Loucy (cell line): ENCODE measurements around the gene DR1.
A peak's percentile ranks its signal among the peaks of the same experiment; 100 is the strongest.

Source experiments
- H2AFZ ChIP-seq: fragments of 200-600 bp; sonication (generic); 2 replicates; pipeline ENCODE4 v1.6.0; 2016; ENCODE audit warnings: antibody characterized with exemption, mild to moderate bottlenecking, low read length, moderate library complexity
- H3F3A ChIP-seq: fragments of 200-600 bp; 2 replicates; pipeline ENCODE4 v1.6.0; 2016; ENCODE audit warnings: antibody characterized with exemption, low read depth, mild to moderate bottlenecking
- H3K27me3 ChIP-seq: fragments of 200-600 bp; sonication (generic); 2 replicates; pipeline ENCODE4 v1.6.1; 2014; ENCODE audit warnings: low read length, mild to moderate bottlenecking; ENCODE audit not compliant: insufficient read depth, poor library complexity, severe bottlenecking
- H3K36me3 ChIP-seq: fragments of 200-600 bp; sonication (generic); 2 replicates; pipeline ENCODE4 v1.6.1; 2016; ENCODE audit warnings: low read length; ENCODE audit not compliant: insufficient read depth
- H3K4me1 ChIP-seq: fragments of 200-600 bp; sonication (generic); 2 replicates; pipeline ENCODE4 v1.5.1; 2014; ENCODE audit warnings: low read length, mild to moderate bottlenecking; ENCODE audit not compliant: insufficient read depth, poor library complexity, severe bottlenecking
- H3K4me2 ChIP-seq: fragments of 200-600 bp; sonication (generic); 2 replicates; pipeline ENCODE4 v1.6.0; 2014; ENCODE audit warnings: antibody characterized with exemption, low read length, low read depth, mild to moderate bottlenecking; ENCODE audit not compliant: poor library complexity, severe bottlenecking
- H3K4me3 ChIP-seq: fragments of 200-600 bp; sonication (generic); 2 replicates; pipeline ENCODE4 v1.5.1; 2014; ENCODE audit warnings: low read length, mild to moderate bottlenecking, mixed read lengths; ENCODE audit not compliant: poor library complexity, severe bottlenecking
- H3K79me2 ChIP-seq: fragments of 200-600 bp; sonication (generic); 2 replicates; pipeline ENCODE4 v1.6.1; 2014; ENCODE audit warnings: low read length; ENCODE audit not compliant: insufficient read depth
- H3K9ac ChIP-seq: fragments of 200-600 bp; sonication (generic); 2 replicates; pipeline ENCODE4 v1.6.0; 2014; ENCODE audit warnings: mild to moderate bottlenecking, low read depth, low read length, moderate library complexity; ENCODE audit not compliant: poor library complexity, severe bottlenecking
- H3K9me2 ChIP-seq: fragments of 200-600 bp; sonication (generic); replicated peaks from 2 replicates; pipeline ENCODE4 v1.6.1; 2016; ENCODE audit warnings: low read depth, low read length, mixed read lengths
- H3K9me3 ChIP-seq: fragments of 200-600 bp; sonication (generic); 2 replicates; pipeline ENCODE4 v1.6.1; 2014; ENCODE audit warnings: mild to moderate bottlenecking, antibody characterized with exemption, low read length, low read depth; ENCODE audit not compliant: insufficient read depth
- H4K20me1 ChIP-seq: fragments of 200-600 bp; sonication (generic); 2 replicates; pipeline ENCODE4 v1.6.0; 2014; ENCODE audit warnings: antibody characterized with exemption, low read length, mild to moderate bottlenecking; ENCODE audit not compliant: insufficient read depth, poor library complexity, severe bottlenecking
- CTCF ChIP-seq: fragments of 200-600 bp; sonication (generic); conservative IDR thresholded peaks from 2 replicates; pipeline ENCODE4 v1.5.1; 2014; ENCODE audit warnings: mild to moderate bottlenecking, antibody characterized with exemption, low read length
- EZH2phosphoT487 ChIP-seq: fragments of 200-600 bp; IDR thresholded peaks from 2 replicates; pipeline ENCODE4 v1.6.1; 2018; ENCODE audit warnings: antibody characterized with exemption, mild to moderate bottlenecking, moderate library complexity, borderline replicate concordance

DR1 gene

GRCh38 chr1:93339171-93339697, 6.5 kb upstream of the DR1 start:
- TF ChIP-seq CTCF = no peak
- no peak for TF ChIP-seq EZH2phosphoT487
- Histone ChIP-seq H3K79me2 (peaks cover 4% of the 10 kb centered on the region; the same call in 1 of the 2 replicates), H3K9ac (no peak overlapping the region)

GRCh38 chr1:93340090-93340489, 5.6 kb upstream of the DR1 start:
- Histone ChIP-seq H3K4me3 (no peak overlapping the region), H3K4me2 (no peak overlapping the region), H3K9me3 (no peaks in the 10 kb centered on the region), H2AFZ (no peak overlapping the region), H3K9ac (no peak overlapping the region), H3K79me2 (peaks cover 12% of the 10 kb centered on the region), H3K9me2 (no peaks in the 10 kb centered on the region), H3K36me3 (no peaks in the 10 kb centered on the region), H3F3A (peaks cover 3% of the 10 kb centered on the region; the same call in 1 of the 2 replicates), H3K4me1 (peaks cover 29% of the 10 kb centered on the region), H3K27me3 (no peaks in the 10 kb centered on the region), H4K20me1 (no peaks in the 10 kb centered on the region)
- TF ChIP-seq EZH2phosphoT487 (no peak), CTCF (no peak)

More at GRCh38 chr1:93339171-93339697, 6.5 kb upstream of the DR1 start:
- Histone ChIP-seq H3K36me3 (no peaks in the 10 kb centered on the region), H3K4me3 (no peak overlapping the region), H3K4me2 (no peak overlapping the region), H3K4me1 (peaks cover 26% of the 10 kb centered on the region), H3K27me3 (no peaks in the 10 kb centered on the region), H2AFZ (no peak overlapping the region), H3F3A (peaks cover 3% of the 10 kb centered on the region; the same call in 1 of the 2 replicates), H4K20me1 (no peaks in the 10 kb centered on the region), H3K9me3 (no peaks in the 10 kb centered on the region), H3K9me2 (no peaks in the 10 kb centered on the region)

GRCh38 chr1:93344484-93344883, 1.2 kb upstream of the DR1 start:
- Histone ChIP-seq H3F3A (peaks cover 3% of the 10 kb centered on the region; the same call in 1 of the 2 replicates), H3K4me2 (peak overlapping the region; percentile 14), H3K27me3 (no peaks in the 10 kb centered on the region), H3K9me3 (no peaks in the 10 kb centered on the region), H3K36me3 (no peaks in the 10 kb centered on the region), H4K20me1 (peaks cover 33% of the 10 kb centered on the region), H2AFZ (no peak overlapping the region), H3K9me2 (no peaks in the 10 kb centered on the region), H3K79me2 (peaks cover 56% of the 10 kb centered on the region), H3K9ac (no peak overlapping the region), H3K4me1 (peaks cover 17% of the 10 kb centered on the region), H3K4me3 (peak overlapping the region; percentile 8)
- TF ChIP-seq EZH2phosphoT487 (no peak), CTCF (no peak)
